HG03457 (cell line): ENCODE results near the gene STK32A.

Experiments
- ATAC-seq: cut with Tn5 transposase; IDR thresholded peaks from one replicate; pipeline ENCODE4 v1.9.1; 2021; ENCODE audit warnings: moderate number of reproducible peaks; ENCODE audit not compliant: unreplicated experiment

The STK32A gene

DNA sequence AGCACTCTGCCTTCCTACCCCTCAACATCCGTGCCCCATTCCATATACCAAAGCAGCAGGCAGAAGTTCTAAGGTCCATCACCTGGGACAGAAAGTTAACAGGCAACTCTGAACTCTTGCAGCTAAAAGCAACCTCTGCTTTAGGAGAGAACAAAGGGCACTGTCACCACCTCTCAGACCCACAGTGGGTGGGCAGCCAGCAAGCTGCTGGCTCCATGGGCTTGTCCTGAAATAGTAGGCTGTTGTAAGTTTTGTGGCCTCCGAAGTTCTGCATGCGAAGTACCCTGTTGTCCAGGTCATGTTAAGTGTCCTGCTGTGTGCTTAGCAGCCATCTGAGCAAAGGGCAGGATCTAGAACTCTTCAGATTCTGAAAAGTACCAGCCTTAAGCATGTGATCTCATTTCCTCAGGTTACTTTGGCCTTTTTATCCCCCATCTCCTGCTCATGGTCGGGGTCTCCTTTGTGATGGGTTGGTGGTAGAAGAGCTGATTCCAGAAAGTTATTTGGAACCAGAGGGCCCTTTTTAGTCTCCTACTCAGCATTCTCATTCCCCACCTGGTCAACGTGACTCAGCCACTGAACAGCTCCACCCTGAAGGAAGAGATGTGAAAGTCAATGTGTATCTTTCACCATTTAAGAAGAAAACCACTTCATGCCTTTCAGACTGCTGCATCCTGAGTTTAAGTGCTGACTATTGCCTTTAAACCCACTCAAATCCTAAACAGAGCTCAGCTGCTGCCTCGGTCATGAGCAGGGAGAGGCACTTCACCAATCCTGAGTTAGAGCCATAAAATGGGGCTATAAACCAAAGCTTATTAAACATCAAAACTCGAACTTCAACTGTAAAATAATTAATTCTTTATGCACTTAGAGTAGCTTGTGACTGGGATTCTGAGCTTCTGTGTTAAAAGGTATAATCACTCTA, 153.6 kb downstream of the STK32A start:
- ATAC-seq = no peak

DNA sequence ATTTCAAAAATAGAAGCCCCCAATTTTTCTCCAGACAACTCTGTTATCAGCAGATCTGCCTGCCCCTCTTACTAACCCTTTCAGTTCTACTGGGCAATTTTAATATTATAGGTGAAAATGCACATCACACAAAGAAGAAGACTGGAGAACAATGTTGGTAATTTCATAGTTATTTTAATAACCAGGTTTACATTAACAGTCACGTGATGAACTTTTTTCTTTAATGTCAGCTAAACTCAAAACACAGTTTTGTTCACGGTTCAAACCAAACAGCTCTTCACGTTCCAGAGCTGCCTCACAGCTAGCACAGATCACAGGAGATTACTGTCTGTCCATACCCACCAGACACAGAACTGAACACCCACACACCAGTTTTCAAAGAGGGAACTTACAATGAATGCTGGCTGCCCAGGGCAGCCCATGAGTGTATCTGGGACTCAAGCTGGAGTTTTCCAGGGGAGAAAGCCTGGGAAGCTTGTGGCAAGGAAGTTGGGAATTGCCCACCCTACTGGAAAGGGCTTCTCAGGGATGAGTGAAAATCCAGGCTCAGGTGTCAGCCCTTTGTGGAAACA, 155.9 kb downstream of the STK32A start:
- ATAC-seq = no peak

DNA sequence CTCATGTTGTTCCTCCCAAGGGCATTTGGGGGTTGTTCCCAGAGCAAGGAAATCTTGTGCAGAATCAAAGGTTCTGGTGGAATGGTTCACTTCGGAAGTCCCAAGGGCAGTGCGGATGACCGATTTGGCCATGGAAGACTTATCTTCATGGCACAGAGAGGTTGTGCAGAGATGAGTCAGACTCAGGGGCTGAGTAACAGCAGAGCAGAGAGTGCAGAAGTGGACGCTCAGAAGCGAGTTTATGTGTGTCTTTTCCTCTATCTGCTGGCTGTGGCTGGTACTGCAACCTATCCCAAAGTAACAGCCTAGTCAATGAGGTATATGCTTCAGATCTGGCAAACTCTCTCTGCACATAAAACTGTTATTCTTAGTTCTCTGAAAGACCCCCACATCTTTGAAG, 157.0 kb downstream of the STK32A start:
- ATAC-seq = peak; percentile 86

DNA sequence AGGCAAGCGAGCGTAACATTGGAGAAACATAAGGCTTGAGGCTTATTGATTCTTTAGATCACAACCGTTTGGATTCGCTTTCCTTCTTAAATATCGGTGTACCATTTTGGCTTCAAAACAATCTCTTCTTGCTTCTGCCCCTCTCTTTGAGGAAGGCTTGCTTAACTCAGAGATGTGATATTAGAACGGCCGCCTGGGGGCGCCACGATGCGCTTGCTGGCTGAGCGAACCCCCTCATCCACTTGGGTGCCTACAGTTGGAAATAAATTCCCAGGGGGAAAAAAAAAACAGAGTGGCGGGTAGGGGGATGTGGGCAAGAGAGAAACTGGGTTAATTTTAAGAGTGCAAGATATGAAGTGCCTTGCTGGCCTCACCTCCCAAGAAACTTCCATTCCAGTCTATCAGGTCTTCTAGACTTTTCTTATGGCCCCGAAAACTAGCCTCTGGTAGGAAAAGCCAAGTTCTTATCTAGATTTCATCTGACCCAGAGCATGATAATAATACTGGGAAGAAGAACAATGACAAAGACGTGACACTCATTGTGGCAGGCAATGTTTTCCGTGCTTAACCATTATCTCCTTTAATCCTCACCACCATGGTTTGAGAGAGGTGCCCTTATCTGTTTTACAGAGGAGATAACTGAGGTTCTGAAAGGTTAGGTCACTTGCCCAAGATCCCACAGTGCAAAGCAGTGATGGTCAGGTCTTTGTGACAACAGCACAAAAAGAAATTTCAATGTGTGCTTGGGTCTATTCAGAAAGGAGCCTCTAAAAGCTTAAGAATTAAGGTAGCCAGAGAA, 159.2 kb downstream of the STK32A start:
- ATAC-seq = no peak

DNA sequence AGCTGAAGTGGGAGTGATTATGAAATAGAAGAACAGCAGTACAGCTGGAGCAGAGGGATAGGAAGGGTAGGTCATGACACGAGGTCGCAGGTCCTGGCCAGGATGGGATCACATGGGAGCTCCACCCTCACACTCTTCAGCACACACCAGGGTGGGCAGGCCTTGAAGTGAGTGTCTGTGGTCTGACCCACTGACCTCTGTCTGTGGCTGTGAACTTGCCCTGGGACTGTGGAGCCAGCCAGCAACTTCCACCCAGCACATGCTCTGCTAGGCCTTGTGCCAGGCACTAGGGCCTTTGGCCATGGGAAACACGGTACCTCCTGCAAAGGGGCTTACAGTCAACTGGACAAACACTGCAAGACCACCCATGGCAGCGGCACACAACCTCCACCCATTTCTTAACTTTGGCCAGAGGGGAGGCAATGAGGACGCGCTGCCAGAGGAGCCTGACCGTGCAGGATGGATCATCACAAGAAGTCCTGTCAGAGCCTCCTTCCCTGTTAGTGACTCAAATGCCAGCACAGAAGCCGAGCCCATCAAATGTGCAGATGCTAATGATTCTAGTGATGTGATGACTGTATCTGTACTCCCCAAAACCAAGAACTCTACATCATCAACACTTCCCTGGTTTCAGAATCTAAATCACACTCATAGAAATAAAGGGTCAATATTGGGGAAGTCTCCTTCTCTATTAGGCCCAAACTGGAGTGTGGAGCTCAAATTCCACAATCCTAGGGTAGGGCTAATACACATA, 161.4 kb downstream of the STK32A start:
- no peak for ATAC-seq

DNA sequence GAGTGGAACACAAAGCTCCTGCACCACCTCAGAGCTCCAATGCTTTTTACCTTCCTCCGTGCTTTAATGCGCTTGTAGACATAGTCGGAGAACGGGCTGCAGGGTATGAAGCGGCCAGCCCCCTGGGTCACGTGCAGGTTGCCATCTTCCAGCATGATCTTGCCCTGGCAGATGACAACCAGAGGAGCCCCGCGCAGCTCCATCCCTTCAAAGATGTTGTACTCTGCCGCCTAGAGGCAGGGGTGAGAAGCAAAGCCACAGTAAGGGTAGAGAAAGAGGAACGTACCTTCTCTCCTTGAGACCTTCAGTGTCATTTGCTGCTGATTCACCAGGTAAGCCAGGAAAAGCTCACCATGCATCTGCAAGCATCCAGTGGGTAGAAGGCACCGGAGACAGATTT, 162.8 kb downstream of the STK32A start:
- no peak for ATAC-seq

DNA sequence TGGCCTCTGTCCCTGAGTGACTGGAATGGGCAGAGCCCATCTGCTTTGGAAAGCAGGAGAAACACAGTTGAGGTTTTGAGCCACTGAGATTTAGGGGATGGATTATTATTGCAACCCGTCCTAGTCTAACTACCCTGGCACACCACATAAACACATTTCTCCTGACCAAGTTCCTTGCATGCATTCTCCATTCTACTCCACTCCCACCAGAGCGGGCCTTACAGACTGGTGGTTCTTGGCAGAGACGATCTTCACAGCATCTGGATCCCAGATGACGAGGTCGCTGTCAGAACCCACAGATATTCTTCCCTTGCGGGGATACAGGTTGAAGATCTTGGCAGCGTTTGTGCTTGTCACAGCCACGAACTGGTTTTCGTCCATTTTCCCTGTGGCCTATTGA, 164.0 kb downstream of the STK32A start:
- no peak for ATAC-seq

DNA sequence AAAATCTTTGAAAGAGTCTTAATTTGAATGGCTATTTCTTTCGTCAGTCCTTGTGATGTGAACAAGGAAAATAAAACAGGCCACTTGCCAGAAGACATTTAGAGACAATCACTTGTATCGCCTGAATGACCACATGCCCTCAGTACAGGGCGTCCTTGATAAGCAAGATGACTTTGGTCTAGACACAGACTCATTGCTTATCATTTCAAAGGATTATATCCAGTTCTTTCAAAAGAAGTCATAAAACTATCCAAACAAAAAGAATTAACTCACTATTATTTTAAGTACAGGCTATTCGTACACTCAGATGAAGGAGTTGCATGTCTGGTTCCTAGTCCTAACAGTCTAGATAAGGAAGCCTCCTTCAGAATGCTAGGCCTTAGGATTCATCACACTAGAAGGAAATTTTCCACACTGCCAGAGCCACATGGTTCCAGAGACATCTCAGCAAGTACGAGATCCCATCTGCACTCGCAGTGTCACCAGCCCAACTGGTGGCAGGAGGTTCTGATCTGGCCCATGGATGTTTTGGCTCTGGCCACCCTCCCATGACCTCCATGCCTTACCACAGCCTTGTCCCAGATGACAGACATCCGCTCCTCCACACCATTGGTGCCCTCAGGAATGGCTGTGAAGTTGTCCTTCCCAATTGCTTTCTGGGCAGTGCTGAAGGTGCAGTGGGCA, 165.4 kb downstream of the STK32A start:
- ATAC-seq = no peak

DNA sequence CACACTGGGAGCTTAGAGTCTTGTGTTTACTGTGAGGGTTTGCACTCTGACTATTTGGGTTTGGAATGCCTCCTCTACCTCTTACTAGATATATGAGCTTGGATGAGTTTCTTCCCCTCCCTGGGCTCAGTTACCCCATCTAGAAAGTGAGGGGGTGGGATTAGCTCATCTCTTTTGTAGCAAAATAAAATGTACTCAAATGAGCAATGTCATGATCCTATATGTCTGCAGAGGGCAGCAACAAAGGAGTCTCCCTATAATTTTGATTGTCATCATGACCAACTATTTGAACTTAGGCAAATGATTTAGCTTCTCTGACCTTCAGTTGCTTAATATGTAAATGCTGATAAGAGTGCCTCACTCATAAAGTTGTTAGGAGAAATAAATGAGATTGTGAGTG, 166.1 kb downstream of the STK32A start:
- no peak for ATAC-seq

DNA sequence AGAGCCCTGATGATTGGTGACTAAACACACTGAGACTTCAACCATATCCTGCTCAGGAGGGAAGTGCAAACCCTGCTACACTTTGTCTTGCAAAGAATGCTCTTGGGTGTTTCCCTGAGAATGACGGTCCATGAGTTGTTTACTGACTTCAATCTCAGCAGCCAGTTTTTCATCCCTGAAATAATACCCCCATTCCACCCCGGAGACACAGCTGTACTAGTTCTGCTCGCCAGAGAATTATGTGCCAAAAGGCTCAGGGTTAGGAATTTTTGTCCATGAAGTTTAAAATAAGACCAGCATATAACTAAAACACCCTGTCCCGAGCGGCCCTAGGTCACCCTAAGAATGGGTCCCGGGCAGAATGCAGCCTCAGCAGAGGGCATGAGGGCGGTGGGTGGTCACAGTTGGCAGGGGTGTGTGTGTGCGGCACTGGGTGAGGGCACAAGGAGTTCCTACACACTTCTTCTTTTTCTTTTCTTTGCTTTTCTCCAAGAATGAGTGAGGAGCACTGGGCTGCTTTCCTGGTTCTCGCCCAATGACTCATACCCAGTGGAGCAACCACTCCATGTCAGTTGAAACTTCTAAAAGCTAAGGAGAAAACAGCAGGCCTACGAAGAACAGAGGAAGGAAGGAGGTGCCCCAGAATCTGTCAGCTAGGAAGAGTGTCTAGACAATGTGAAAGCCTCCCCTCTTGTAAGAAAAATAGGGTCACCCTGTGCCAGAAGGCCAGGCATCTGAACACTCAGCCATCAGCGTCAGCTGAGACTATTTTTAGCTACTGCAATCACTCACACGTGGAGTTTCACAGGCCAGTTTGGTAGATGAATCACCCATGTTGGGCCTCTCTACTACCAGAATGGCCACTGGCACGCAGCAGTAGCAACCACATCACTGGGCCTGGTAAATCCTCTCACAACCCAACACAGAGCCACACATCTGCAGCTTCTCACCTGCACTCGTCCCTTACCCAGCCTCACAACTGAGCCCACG, 169.1 kb downstream of the STK32A start:
- peak; percentile 93 for ATAC-seq

DNA sequence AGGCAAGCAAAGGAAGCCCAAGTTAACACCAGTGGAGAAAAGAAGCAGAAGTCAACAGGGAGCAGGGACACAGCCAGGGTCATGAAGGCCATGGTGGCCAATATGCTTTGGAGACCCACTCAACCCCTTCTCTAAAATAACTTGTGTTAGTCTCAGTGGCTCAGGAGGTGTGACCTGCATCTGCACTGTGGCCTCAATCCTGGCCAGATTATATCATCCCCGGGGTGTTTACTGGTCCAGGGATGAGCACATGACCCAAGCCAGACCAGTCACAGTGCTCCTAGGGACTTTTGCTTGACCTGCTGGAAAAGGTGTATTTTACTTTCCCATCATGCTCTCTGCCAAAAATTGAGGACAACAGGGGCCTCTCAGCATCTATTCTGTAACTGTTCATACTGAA, 169.9 kb downstream of the STK32A start:
- peak; percentile 32 for ATAC-seq

DNA sequence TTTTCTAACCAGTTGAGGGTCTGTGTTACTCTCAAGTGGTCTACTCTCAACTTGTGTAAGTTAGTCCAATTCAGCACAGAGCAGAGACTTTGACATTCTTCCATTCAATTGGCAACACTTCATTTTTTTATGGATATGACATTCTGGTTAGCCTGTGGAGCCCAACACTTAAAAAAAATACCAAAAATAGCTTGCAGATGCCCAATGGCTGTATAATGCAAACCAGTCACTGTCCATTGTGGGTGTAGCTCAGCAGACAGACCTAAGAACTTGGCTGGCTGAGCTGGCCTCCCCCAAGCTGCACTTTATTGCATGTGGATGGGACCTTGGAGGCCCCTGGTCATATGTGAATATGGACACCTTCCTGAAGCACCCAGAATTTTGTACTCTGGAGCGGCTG, 171.8 kb downstream of the STK32A start:
- no peak for ATAC-seq

DNA sequence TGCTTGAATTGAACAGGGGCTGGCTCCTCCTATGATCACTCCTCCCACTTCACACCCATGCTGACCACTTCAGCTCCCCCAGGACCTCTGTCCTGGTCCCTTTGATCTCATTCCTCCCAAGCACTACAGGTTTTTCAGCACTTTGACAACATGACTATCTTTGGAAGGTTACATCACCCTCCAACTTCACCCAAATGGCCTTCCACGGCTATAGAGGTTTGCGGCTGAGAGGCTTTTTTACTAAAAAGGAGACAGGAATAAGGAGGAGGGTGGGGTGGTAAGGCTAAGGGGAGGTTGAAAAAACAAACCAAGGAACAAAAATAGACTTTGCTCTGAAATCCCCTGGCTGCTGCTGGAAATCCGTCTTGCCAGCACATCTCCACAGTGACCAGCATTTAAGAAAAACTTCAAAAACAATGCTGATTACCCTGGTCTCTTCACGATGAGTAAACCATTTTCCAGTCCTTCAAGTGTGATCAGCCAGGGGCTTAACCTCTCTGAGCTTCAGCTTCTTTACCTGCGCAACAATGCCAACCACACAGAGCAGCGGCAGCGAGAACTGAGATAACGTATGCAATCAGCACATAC, 172.4 kb downstream of the STK32A start:
- no peak for ATAC-seq

DNA sequence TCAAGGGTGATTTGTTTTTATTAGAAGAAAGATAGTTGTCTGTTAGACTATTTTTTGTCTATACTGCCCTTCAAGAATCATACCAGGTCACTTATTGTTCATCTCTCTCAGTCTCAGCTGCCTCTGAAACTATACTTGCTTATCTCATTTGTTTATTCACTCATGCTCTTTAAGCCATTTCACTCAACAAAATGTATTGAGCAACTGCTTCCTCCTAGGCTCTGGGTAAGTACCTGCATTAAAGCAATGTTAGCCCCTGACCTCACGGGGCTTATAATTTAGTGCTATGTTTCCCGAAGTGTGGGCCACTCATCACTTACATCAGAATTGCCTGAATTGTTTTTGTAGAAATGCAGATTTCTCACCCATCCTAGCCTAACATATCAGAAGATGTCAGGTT, 174.2 kb downstream of the STK32A start:
- ATAC-seq = no peak

DNA sequence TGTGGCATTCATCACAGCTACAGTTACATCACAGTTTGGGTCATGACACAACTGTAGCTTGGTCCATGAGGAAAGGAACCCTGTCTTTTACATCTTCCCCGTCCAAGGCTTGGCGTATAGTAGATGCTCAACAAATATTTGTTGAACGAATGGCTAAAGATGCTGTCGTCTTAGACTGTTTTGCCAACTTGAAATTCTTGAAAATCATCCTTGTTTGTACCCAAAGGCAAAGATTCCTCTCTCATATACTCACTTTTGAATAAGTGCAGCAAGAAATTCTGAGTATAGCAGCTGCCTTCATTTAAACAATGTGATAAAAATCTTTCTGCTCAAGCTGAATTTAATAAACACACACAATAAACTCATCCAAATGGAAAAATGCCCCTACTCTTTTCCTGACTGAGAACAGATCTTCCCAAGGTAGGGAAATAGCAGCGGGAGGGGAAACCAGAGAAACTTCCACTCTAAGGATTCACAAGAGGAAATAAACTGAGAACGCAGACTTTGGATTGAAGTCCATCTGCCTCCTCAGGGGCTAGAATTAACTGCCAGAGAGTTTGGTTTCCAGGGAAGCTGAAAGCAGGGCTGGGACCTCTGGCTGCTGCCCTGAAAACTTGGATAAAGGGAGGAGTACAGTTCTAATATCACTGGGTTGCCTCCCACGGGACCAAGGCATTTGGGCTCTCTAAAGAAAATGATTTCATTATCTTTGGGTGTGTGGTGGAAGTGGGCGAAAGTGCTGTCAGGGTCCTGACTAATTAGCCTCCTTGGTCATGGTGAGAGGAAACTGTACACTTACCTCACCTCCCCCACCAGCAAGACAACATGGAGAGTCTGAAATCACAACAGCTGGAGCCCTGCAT, 175.9 kb downstream of the STK32A start:
- no peak for ATAC-seq

DNA sequence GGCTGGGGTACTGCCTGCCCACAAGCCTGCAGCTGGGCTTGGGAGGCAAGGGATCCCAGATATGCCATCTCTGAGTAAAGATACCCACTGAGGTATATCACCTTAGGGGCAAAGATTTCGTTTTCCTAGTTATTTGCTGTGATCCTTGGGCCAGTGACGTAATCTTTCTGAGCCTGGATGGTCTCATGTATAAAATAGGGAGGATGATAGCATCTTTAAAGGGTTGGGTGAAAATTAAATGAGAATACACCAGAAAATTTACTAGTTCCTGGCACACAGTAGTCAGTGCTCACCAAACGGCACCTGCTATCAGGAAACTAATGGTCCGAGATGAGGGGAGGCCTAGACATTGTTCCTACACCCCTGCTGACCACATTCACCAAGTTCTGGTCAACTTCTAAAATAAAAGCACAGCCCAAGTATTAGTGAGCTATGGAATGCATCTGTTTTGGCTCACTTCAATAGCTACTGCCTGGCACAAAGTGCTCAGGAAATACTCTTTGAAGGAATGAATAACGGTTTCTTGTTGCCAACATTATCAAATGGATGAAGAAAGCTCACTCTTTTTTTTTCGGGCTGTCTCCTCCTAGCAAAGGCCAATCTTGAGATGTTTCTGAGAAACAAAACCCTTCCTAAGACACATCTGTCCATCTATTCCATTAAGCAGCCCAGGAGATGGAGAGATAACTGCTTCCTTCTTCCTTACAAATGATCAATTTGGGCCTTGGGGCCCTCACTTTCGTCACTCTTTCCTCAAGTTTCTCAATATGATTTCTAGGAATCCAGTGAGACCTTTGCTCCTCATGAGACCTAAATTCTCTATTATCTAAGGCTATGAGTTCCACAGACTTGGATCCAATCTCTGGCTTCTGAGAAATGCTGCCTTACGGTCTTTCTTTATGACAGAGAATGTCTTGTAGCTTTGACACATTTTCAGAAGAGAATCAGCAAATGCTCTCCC, 176.8 kb downstream of the STK32A start:
- ATAC-seq = no peak

DNA sequence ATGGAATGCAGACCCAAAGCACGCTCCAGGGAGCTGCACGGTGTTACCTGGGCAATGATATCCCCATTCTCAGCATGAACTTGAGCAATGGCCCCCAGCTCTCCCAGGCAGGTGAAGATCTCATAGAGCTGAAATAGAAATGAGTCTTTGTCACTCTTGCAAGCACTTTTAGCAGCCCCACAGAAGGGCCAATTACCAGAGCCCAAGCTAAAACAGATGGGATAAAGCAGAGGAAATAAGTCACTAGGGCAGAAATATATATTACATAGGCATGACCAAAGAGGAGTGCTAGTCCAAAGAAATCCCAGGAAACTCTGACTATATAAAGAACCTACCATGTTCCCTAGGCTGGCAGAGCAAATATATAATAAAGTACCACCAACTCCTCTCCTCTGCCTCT, 177.7 kb downstream of the STK32A start:
- ATAC-seq = no peak
